Cerebellar nuclear complex (tissue), 1 donor: ENCODE results near the gene CLCNKB.
"Not testable (repeated sequence)": the region's sequence is repeated elsewhere in the genome, so short reads cannot be mapped to it uniquely, and the experiment has no call there.

Source experiments
- DNase-seq, 2 experiments: peaks; one replicate each; lab custom pipeline; 2025; lab: John Stamatoyannopoulos, UW

CLCNKB gene

DNA sequence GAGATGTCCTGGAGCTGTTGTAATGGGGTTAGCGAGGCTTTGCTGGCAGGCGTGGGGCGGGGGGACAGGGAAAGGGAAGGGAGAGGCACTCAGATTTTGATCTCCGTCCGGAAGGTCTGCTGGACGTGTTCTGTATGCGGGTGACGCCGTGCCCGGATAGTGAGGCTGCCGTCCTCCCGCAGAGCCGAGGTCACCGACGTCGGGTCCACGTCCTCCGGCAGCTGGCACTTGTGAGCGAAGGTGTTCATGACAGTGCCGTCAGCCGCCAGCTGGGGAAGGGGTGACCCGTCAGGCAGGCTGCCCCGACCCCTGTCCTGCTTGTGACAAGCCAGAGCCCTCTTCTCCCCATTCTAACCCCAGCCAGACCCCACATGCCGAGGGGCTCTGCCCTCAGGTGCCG is 28.1 kb upstream of the CLCNKB start:
- no peak for DNase-seq

- no peak for DNase-seq
Measured at GRCh38 chr1:16015960-16016901, 27.4 kb upstream of the CLCNKB start.

GRCh38 chr1:16017076-16017460 is 26.5 kb upstream of the CLCNKB start:
- no peak for DNase-seq

DNA sequence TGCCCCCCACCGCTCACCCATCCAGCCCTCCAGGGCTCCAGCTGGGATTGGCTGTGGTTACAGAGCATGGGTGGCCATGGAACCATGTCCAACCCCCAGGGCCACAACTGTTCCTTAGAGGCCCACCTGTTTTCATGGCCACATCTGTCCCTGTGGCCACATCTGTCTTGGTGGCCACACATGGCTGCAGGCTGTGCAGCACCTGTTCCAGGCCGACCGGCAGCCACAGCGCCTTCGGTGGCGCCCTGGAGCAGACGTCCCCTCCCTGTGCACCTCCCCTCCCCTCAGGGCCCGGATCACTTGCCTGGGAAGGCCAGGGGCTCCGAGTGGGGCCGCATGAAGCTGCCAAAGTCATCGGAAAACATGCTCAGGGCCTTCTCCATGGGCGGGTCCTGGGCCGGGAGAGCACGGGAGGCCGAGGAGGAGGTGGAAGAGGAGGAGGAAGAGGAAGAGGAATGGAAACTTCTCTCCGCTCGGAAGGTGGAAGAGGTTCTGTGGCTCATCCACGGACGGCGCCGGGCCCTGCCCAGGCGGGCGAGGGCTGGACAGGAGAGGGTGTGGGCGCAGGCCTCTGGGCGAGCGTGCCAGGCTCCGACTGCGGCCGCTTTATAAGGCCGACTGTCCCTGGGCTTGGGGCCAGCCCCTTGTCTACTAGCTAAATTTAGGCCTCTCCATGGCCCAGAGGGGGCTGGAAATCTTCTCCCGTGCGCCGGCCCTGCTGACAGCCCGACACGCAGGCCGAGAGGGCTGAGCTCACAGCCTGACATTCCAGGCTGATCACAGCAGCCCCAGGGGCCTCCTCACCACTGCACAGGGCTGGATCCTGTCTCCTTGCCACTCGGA is 25.9 kb upstream of the CLCNKB start, which contains the start of gene HSPB7:
Gene HSPB7 (minus strand): TSS at position 583 of the 843 bp plus-strand sequence. CDS start 80 bp downstream, at position 503.
- peak; percentile 84 to 86 for DNase-seq

DNA sequence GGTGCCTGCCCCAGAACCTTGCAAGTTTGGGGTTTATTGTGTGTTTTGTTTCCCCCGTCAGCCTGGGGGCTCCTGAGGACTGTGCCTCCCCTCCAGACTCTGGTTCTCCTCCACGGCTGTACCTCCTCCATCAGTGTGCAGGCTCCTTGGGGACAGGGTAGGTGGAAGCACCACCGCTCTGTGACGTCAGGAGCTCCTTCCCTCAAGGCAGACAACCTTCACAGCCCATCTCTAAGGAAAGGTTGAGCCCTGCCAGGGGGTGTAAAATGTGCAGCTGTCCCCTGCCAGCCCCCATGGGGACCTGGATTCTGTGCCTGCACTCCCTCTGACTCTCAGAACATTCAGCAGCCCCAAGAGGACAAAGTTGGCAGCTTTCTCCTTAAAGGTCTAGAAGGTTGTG is 25.3 kb upstream of the CLCNKB start:
- no peak for DNase-seq

DNA sequence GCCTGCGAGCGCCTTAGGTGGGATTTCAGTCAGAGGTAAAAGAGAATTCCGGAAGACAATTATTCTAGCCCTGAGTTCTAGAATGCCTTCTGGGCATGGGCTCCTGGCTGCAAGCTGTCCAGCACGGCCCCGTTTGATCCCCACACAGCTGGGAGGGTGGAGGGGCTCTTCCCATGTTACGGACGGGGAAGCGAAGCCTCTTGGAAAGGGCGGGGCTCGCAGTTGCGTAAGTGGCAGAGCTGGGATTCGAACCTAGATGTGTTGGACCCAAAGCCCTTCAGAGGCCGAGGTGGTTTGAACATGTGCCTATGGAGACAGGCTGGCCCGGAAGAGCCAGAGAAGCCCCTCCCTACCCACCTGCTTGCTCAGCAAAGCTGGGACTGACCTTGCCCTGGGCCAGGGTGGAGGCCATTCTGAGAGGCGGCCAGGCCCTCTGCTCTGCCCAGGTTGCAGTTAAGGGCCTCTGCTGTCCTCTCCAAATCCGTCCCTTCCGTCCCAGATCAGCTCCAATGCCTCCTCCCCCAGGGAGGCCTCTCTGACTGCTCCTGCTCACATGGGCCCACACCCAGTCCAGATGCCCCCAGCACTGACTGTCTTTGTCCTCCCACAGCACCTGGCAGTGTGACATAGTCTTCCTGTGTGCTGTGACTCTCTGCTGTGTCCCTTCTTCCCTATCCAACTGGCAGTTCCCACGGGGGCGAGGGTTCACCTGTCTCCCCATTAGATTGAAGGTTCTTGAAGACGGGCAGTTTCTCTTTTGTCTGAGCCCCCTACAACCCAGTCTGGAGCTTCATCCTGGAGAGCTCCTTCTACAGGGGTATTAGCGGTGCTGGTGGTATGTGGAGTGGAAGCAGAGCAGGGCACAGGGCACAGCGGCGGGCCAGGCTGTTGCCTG is 24.6 kb upstream of the CLCNKB start:
- DNase-seq: no peak

GRCh38 chr1:16019644-16020277 is 23.8 kb upstream of the CLCNKB start:
- DNase-seq: no peak

- DNase-seq: no peak
Measured at GRCh38 chr1:16020325-16020724, 23.3 kb upstream of the CLCNKB start.

- DNase-seq: not testable (repeated sequence)
Measured at GRCh38 chr1:16020878-16021277, 22.7 kb upstream of the CLCNKB start.

- DNase-seq: no peak
Measured at GRCh38 chr1:16021681-16022080, 21.9 kb upstream of the CLCNKB start, which contains the start of gene CLCNKA. Gene CLCNKA, plus strand, starts transcription at chr1:16022036. Its CDS starts 584 bp downstream, at chr1:16022620.

GRCh38 chr1:16022393-16022792 is 21.2 kb upstream of the CLCNKB start:
- DNase-seq: no peak

DNA sequence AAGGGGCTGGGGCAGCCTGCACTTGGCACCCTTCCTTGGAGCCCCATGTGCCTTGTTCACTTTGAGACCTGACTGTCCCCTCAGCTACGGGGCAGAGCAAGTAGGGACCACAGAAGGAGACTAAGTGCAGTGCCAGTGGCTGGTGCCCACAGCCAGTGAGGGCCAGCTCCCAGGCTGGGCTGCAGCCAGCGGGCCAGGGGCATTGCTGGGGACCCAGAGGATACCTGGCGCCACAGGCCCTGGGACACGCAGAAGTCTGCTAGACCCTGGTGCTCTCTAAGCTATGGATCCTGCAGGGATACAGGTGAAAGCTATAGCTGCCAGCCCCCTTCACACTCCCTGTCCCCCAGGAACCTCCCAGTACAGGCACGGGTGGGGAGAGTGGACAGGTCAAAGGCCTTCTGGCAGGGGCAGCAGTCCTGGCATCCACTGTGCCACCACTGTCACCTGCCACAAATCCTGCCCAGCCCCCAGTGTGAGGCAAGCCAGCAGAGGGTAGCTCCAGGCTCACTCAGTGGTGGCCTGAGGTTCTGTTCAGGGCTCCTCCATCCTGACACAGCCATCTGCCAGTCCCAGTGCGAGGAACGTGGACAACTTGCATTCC is 20.4 kb upstream of the CLCNKB start:
- DNase-seq: no peak

DNA sequence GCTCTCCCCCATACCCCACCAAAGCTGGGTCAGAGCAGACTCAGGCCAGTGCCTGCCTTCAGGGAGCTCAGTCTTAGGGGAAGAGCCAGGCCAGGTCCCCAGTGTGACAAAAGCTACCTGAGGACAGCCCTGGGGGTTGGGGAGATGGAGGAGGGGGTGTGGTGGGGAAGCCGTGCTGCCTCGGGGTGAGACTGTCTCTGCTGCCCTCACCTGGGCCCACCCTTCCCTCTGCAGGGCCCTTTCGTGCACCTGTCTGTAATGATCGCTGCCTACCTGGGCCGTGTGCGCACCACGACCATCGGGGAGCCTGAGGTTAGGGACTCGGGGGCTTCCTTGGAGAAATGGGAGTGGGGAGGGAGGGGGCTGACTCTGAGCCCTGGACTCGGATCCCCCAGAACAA is 17.3 kb upstream of the CLCNKB start:
- not testable (repeated sequence) for DNase-seq

DNA sequence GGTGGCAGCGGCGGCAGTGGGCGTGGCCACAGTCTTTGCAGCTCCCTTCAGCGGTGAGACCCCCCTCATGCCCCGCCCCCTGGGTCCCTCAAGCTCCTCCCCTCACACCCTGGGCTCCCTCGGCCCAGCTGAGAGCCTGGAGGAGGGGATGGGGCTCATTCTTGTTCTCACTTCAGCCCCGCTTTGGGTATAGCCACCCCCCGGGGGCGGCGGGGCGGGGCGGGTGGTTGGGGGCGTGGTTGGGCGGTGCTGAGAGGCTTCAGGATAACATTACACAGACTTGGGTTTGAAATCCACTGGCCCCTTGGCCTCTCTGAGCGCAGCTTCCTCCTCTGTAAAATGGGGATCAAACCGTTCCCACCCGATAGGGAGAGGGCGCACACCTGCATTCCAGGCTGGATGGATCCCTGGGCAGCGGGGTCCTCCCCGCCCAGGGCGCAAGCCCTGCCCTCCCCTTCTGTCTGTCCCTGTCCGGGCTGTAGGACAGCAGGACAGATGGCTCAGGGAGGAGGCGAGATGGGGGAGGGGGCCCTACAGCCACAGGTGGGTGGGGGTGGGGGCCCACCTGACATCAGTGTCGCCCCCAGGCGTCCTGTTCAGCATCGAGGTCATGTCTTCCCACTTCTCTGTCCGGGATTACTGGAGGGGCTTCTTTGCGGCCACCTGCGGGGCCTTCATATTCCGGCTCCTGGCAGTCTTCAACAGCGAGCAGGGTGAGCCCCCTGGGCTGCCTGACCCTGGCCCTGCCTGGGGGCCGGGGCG is 16.7 kb upstream of the CLCNKB start:
- no peak for DNase-seq

DNA sequence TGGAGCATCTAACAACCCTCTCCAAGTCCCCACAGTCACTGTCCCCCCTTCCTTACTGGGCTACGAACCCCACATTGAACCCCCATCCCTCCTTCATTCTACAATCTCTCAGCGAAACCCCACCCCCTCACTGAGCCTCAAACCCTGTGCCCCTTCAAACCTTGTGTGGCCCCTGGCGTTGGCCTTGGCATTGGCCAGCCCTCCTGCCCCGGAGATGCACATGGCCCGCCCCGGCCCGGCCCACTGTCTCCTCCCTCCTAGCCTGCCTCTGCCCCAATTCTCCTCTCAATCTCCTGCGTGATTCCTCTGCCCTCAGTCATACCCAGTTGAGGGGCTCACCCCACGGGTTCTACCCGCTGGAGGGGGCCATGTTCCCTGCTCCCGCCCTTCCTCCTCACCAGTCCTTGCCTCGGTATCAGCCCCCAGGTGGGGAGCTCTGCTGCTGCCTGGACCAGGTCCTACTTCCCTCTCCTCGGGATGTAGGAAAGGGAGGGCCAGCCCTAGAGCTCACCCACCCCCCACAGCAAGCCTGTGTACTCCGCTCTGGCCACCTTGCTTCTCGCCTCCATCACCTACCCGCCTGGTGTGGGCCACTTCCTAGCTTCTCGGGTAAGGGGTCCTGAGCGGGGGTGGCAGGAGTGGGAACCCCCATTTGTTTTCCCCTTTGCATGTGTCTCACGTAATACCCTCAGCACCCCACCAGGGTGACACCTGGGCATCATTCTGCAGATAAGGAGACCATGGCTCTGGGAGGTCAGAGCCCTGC is 15.2 kb upstream of the CLCNKB start:
- no peak for DNase-seq

DNA sequence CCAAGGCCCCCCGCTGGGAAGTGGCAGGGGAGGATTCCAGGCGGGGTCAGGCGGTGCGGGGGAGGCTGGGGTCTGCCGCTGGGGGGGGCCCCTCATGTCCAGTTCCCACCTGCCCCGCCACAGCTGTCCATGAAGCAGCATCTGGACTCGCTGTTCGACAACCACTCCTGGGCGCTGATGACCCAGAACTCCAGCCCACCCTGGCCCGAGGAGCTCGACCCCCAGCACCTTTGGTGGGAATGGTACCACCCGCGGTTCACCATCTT is 14.6 kb upstream of the CLCNKB start:
- not testable (repeated sequence) for DNase-seq

GRCh38 chr1:16029288-16029687 is 14.3 kb upstream of the CLCNKB start:
- no peak for DNase-seq

DNA sequence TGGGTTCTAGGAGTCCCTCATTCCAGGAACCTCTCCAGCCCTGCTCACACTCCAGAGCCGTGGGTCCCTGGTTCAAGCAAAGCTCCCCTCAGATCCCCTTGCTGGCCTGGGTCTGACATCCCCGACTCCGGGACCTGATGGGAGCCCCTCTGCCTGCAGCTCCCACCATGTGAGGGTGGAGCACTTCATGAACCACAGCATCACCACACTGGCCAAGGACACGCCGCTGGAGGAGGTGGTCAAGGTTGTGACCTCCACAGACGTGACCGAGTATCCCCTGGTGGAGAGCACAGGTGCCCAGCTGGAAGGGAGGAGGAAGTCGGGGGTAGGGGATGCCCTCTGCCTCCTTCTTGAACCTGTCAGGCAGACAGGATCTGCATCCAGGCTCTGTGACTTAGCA is 12.0 kb upstream of the CLCNKB start:
- no peak for DNase-seq

DNA sequence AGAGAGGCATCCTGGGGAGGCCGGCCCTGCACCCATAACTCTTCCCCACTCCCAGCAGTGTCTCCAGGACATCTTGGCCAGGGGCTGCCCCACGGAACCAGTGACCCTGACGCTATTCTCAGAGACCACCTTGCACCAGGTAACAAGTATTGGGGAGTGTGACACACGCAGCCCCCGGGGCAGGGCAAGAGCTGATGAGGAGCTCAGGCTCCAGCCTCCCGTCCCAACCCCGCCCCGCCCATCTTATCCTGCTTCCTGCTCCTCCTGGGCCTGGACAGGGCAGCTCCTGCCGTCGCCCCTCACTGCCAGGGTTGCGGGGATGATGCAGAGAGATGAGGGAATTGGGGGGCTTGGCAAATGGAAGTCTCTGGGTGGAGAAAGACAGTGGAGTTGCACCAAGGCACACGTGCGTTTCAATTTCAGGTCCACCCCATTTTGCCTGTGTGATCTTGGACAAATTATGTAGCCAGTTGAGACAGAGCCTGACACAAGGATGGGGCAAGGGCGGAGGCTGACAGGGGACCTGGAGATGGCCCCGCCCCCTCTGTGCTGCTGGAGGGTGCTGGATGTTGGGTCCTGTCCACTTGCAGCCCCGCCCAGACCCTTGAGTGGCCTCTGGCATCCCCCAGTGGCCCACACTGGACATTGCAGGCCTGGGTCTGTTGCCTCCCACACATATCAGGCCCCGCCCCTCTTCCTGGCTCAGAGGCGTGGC is 11.0 kb upstream of the CLCNKB start:
- DNase-seq: peak in 1 of 2 experiments; percentile 33
